A549 treated with CORT108297 at 1 μM for 4 hours (cell line): ENCODE results near the gene MAN2B2. TPM values are rescaled to one million over a fixed set of nuclear protein-coding genes. Genes with fewer than 3 reads are reported as not detected.

ENCODE experiments used
- total RNA-seq: library from RNA; stranded (reverse); fragments of 200-300 nt; extraction: Qiagen RNA extraction; gene quantifications from 5 replicates; pipeline ENCODE4 v1.2.3, GENCODE V29; 2022

The MAN2B2 gene
- 8.2 to 10.6 TPM (median 9.6 TPM) in 5 replicates for total RNA-seq

DNA sequence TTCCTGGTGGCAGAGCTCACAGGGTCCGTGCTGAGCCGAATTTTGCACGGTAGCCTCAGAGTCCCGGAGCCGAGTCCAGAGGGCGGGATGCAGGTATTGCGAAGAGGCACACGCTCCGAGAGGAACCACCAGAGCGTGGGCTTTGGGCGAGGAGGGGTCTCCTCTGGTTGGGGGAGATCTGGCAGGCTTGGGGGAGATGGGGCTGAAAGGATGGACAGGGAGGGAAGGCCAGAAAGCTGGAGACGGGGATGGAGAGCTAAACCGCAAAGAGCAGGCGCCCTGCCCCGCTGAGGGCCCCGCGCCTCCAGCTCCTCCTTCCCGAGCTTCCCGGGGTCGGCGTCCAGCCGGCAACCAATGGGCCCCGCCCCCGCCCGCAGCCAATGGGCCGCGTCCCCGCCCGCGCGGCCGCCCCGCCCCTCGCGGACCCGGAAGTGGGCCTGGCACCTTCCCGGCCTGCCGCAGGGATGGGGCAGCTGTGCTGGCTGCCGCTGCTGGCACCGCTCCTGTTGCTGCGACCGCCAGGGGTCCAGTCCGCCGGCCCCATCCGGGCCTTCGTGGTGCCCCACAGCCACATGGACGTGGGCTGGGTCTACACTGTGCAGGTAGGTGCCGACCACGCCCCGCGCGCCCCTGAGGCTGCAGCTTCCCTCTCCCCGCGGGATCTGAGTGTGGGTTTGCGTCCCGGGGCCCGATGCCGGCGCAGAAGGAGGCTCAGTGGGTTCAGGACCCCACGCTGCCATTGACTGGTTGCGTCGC is at the start of gene MAN2B2:
Gene MAN2B2, plus strand, starts transcription at position 443 of the 756 bp plus-strand sequence. Its CDS starts 22 bp downstream, at position 465.

GRCh38 chr4:6640292-6641163 is 65.5 kb downstream of the MAN2B2 start, which contains the start of gene MRFAP1:
Gene MRFAP1, plus strand, starts transcription at chr4:6640685. Its CDS starts 178 bp downstream, at chr4:6640863.

Other genes starting within 250 kb of the MAN2B2 start
- gene PPP2R2C, start 102.6 kb upstream of the MAN2B2 start, total RNA-seq, result 32.1 to 41.3 TPM (median 38.7 TPM) in 5 replicates
- 248 to 261 TPM (median 249 TPM) in 5 replicates for gene MRFAP1, start 65.5 kb downstream of the MAN2B2 start, total RNA-seq
- 32.2 to 75.0 TPM (median 64.2 TPM) in 5 replicates for gene S100P, start 118.7 kb downstream of the MAN2B2 start, total RNA-seq
- gene MRFAP1L1, start 134.7 kb downstream of the MAN2B2 start, total RNA-seq, result 30.9 to 36.6 TPM (median 34.0 TPM) in 5 replicates
- gene BLOC1S4, start 141.0 kb downstream of the MAN2B2 start, total RNA-seq, result 11.5 to 17.1 TPM (median 16.0 TPM) in 5 replicates
- 5.8 to 8.9 TPM (median 8.7 TPM) in 5 replicates for gene KIAA0232, start 207.5 kb downstream of the MAN2B2 start, total RNA-seq